ENCODE measurements around the gene MYH3. TPM values are rescaled to one million over a fixed set of nuclear protein-coding genes. Genes with fewer than 3 reads are reported as not detected.

MYH3 gene
- total RNA-seq, 1 experiment from 2014 or later, result 0.71 TPM

- in situ Hi-C loops (cut with HindIII; ENCODE audit: low pct_unique_long_range_greater_than_20kb, low sequenced_read_pairs), result no loop called here
- no peak for DNase-seq (ENCODE audit: low read depth, low spot score)
These were observed 33.3 kb downstream of the MYH3 start for GRCh38 chr17:10623737-10624338.

- DNase-seq (ENCODE audit: low read depth, low spot score), result peak; percentile 6
- in situ Hi-C loops (cut with HindIII; ENCODE audit: low pct_unique_long_range_greater_than_20kb, low sequenced_read_pairs), result no loop called here
These were observed 34.3 kb downstream of the MYH3 start for GRCh38 chr17:10622617-10623485.

- no peak for DNase-seq (ENCODE audit: low read depth, low spot score)
- in situ Hi-C loops (cut with HindIII; ENCODE audit: low pct_unique_long_range_greater_than_20kb, low sequenced_read_pairs), result no loop called here
These were observed 35.7 kb downstream of the MYH3 start for GRCh38 chr17:10621397-10621796.

- in situ Hi-C loops (cut with HindIII; ENCODE audit: low pct_unique_long_range_greater_than_20kb, low sequenced_read_pairs), result no loop called here
- DNase-seq (ENCODE audit: low read depth, low spot score), result no peak
These were observed 36.3 kb downstream of the MYH3 start for GRCh38 chr17:10620823-10621222.

- in situ Hi-C loops (cut with HindIII; ENCODE audit: low pct_unique_long_range_greater_than_20kb, low sequenced_read_pairs), result no loop called here
- DNase-seq (ENCODE audit: low read depth, low spot score), result peak; percentile 91
These were observed 38.9 kb downstream of the MYH3 start for GRCh38 chr17:10618202-10618635.

- DNase-seq (ENCODE audit: low read depth, low spot score), result no peak
- in situ Hi-C loops (cut with HindIII; ENCODE audit: low pct_unique_long_range_greater_than_20kb, low sequenced_read_pairs), result no loop called here
These were observed 40.0 kb downstream of the MYH3 start for GRCh38 chr17:10617120-10617505.

GRCh38 chr17:10616502-10617119 is 40.5 kb downstream of the MYH3 start:
- in situ Hi-C loops (cut with HindIII; ENCODE audit: low pct_unique_long_range_greater_than_20kb, low sequenced_read_pairs), result no loop called here
- DNase-seq (ENCODE audit: low read depth, low spot score), result peak; percentile 88

GRCh38 chr17:10614536-10615155 is 42.5 kb downstream of the MYH3 start:
- in situ Hi-C loops (cut with HindIII; ENCODE audit: low pct_unique_long_range_greater_than_20kb, low sequenced_read_pairs), result no loop called here

GRCh38 chr17:10613775-10614513 is 43.2 kb downstream of the MYH3 start:
- in situ Hi-C loops (cut with HindIII; ENCODE audit: low pct_unique_long_range_greater_than_20kb, low sequenced_read_pairs), result no loop called here
- no peak for DNase-seq (ENCODE audit: low read depth, low spot score)

More at GRCh38 chr17:10614536-10615155, 42.5 kb downstream of the MYH3 start:
- peak; percentile 78 for DNase-seq (ENCODE audit: low read depth, low spot score)

GRCh38 chr17:10612957-10613744 is 44.0 kb downstream of the MYH3 start:
- in situ Hi-C loops (cut with HindIII; ENCODE audit: low pct_unique_long_range_greater_than_20kb, low sequenced_read_pairs), result no loop called here
- DNase-seq (ENCODE audit: low read depth, low spot score), result no peak

GRCh38 chr17:10610884-10611283 is 46.2 kb downstream of the MYH3 start:
- DNase-seq (ENCODE audit: low read depth, low spot score), result no peak
- in situ Hi-C loops (cut with HindIII; ENCODE audit: low pct_unique_long_range_greater_than_20kb, low sequenced_read_pairs), result no loop called here

GRCh38 chr17:10608244-10608643 is 48.9 kb downstream of the MYH3 start:
- in situ Hi-C loops (cut with HindIII; ENCODE audit: low pct_unique_long_range_greater_than_20kb, low sequenced_read_pairs), result no loop called here
- DNase-seq (ENCODE audit: low read depth, low spot score), result no peak

- DNase-seq (ENCODE audit: low read depth, low spot score), result no peak
- in situ Hi-C loops (cut with HindIII; ENCODE audit: low pct_unique_long_range_greater_than_20kb, low sequenced_read_pairs), result no loop called here
These were observed 51.0 kb downstream of the MYH3 start for GRCh38 chr17:10606110-10606509.

- in situ Hi-C loops (cut with HindIII; ENCODE audit: low pct_unique_long_range_greater_than_20kb, low sequenced_read_pairs), result no loop called here
- DNase-seq (ENCODE audit: low read depth, low spot score), result no peak
These were observed 51.8 kb downstream of the MYH3 start for GRCh38 chr17:10605221-10605783.

- DNase-seq (ENCODE audit: low read depth, low spot score), result no peak
- in situ Hi-C loops (cut with HindIII; ENCODE audit: low pct_unique_long_range_greater_than_20kb, low sequenced_read_pairs), result no loop called here
These were observed 52.6 kb downstream of the MYH3 start for GRCh38 chr17:10604521-10604920.

GRCh38 chr17:10603931-10604330 is 53.2 kb downstream of the MYH3 start:
- DNase-seq (ENCODE audit: low read depth, low spot score), result no peak
- in situ Hi-C loops (cut with HindIII; ENCODE audit: low pct_unique_long_range_greater_than_20kb, low sequenced_read_pairs), result no loop called here

GRCh38 chr17:10600571-10600970 is 56.5 kb downstream of the MYH3 start:
- no peak for DNase-seq (ENCODE audit: low read depth, low spot score)

More at GRCh38 chr17:10600571-10600970, 56.5 kb downstream of the MYH3 start:
- in situ Hi-C loops (cut with HindIII; ENCODE audit: low pct_unique_long_range_greater_than_20kb, low sequenced_read_pairs), result no loop called here
